Activated CD8-positive, alpha-beta memory T cell treated with anti-CD3 and anti-CD28 coated beads, Interleukin-2, amount 10 ng/mL, durations not matched to agents 7 days and 5 days (primary cell): ENCODE measurements around the gene MRPL12. TPM values are rescaled to one million over a fixed set of nuclear protein-coding genes. Genes with fewer than 3 reads are reported as not detected.
A peak's percentile ranks its signal among the peaks of the same experiment; 100 is the strongest.
"Not testable (repeated sequence)": the region's sequence is repeated elsewhere in the genome, so short reads cannot be mapped to it uniquely, and the experiment has no call there.

Source experiments
- ATAC-seq: fragments of 150-1000 bp; cut with Tn5 transposase; one replicate; pipeline ENCODE4 v1.10.0; 2021; ENCODE audit warnings: moderate library complexity
- CTCF ChIA-PET: fragments of 350-600 bp; sonication (Branson Sonifier 250); formaldehyde crosslinking; loops from one replicate; lab custom pipeline; 2021; ENCODE audit warnings: antibody characterized with exemption; lab: Charles Lee
- DNase-seq: peaks from one replicate; pipeline ENCODE4 v3.0.0-alpha.2; 2020
- H3K27ac Mint-ChIP-seq: one replicate; pipeline ENCODE4 v1.8.0; 2021; ENCODE audit warnings: mild to moderate bottlenecking, mixed read lengths
- H3K27me3 Mint-ChIP-seq: one replicate; pipeline ENCODE4 v1.8.0; 2021; ENCODE audit warnings: mixed read lengths
- H3K36me3 Mint-ChIP-seq: one replicate; pipeline ENCODE4 v1.8.0; 2021; ENCODE audit warnings: mild to moderate bottlenecking, mixed read lengths
- H3K4me1 Mint-ChIP-seq: one replicate; pipeline ENCODE4 v1.8.0; 2021; ENCODE audit warnings: mixed read lengths
- H3K4me3 Mint-ChIP-seq: one replicate; pipeline ENCODE4 v1.8.0; 2021; ENCODE audit warnings: mild to moderate bottlenecking, moderate library complexity, mixed read lengths
- H3K9me3 Mint-ChIP-seq: one replicate; pipeline ENCODE4 v1.8.0; 2022; ENCODE audit warnings: low read depth, mixed read lengths
- microRNA-seq: library from miRNA; unstranded; fragments of <30 nt; microRNA quantifications from one replicate; pipeline ENCODE4 v1.2.0, GENCODE V29; 2022
- total RNA-seq, 2 experiments: library from RNA; stranded (reverse); gene quantifications; one replicate each; pipeline ENCODE4 v1.2.3, GENCODE V29; 2021

Gene MRPL12
- total RNA-seq, 2 experiments from 2014 or later = 102 to 126 TPM

DNA sequence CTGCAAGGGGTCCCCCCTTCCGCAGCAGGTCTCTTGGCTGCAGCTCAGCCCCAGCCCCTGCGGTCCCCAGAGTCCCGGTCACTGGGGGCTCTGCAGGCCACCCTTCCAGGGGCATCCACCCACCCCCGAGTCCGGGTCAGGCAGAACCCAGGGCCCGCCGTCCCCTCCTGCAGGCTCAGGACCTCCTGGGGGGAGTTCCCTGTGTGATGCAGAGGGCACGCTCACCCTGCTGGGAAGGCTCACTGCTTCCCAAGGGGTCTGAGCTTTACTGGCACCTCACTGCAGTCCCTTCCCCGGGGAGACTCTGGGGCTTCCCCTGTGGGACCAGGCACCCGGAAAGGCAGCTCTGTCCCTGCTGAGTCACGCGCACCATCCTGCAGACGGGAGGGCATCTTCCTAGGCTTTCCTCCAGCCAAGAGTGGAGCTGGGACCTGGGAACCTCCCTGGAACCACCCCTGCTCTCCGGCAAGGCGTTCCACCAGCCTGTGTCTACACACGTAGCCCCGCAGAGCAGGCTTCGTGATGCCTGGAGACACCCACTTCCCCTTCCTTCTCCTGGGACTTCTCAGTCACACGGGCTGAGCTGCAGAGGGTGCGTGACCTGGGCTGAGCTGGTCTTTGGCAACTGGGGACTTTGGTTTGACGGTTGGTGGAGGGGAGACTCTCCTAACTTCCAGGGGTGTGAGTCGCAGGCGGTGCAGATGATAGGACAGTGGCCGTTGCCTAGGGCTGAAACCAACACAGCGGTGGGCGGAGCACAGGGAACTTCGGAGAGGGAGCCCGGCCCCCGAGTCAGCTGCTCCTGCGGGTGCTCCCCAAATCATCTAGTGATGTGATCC is 32.3 kb downstream of the MRPL12 start:
- Mint-ChIP-seq H3K27ac (no peak overlapping the region), H3K36me3 (no peaks in the 10 kb centered on the region), H3K9me3 (no peaks in the 10 kb centered on the region), H3K27me3 (peaks cover 26% of the 10 kb centered on the region), H3K4me3 (peak overlapping the region; percentile 54), H3K4me1 (peaks cover 7% of the 10 kb centered on the region)
- ATAC-seq (peak; percentile 38), DNase-seq (no peak)
- CTCF ChIA-PET = interaction anchor here (1.0 to 2.0 kb wide), 5 partner anchors 14 to 96 kb away, joined by 3 to 9 read pairs (median 4); partner anchors contain the start of gene MRPL12

DNA sequence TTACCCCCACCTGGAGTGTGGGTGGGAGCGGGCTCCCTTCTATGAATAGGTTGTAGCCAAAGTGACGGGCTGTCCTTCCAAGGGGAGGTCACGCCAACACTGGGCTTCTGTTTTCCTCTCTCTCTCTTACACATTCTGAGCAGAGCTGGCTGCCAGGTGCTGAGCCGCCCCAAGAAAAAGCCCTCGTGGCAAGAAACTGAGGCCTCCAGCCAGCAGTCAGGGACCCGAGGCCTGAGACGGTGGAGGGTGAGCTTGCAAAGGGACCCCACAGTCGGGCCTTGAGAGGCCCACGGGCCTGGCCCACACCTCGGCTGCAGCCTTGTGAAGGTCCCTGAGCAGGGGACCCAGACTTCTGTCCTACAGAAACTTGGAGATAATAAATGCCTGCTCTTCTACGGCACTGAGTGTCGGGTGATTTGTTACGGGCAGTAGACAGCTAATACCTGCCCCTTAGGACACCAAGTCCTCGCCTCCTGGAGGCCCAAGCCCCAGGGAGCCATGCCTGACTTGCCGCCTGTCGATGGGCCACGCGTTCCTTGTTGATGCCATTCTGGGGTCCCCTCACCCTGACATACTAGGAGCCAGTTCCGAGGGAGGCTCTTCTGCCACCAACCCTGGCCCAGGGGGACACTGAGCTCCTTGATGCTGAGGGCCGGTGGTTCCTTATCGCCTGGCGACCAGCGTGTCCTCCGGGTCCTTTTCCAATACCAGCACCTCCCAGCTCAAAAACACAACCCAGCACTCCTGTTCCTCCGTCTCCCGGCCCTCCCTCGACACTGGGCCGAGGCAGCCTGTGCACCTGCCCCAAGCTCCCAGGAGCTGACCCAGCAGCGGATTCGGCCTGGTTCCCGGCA is 35.0 kb downstream of the MRPL12 start:
- Mint-ChIP-seq H3K27ac (no peak overlapping the region), H3K4me3 (no peak overlapping the region), H3K36me3 (no peaks in the 10 kb centered on the region), H3K27me3 (peaks cover 21% of the 10 kb centered on the region), H3K4me1 (peaks cover 7% of the 10 kb centered on the region), H3K9me3 (no peaks in the 10 kb centered on the region)
- ATAC-seq (no peak), DNase-seq (no peak)
- CTCF ChIA-PET = interaction anchor here (1.0 kb wide), 1 partner anchor 131 kb away, joined by 3 read pairs; no protein-coding TSS in a partner anchor

DNA sequence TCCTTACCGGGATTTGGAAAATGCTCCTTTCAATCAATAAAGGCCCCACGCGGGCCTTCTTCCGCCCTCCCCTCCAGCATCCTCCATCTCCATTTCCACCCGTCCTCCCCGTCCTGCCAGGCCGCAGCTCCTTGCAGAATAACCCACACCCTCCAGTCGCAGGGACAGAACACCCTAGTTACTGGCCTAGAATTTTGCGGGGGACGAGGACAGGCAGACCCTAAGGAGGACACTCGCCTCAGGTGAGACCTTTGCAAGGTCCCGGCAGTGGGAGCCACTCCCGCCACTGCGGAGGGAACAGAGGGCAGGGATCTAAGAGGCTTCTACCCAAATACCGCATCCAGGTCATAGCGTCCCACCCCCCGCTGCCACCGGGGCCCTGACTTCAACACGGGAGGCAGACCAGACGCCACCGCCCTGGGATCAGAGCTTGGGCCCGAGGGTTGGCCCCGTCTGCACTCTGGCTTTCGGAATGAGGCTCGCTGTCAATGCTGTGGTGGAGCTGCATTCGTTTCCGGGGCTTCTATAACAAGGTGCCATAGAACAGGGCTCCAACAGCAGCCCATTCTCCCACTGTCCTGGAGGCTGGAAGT is 35.7 kb downstream of the MRPL12 start:
- Mint-ChIP-seq H3K4me1 (peaks cover 7% of the 10 kb centered on the region), H3K27ac (no peak overlapping the region), H3K27me3 (peaks cover 21% of the 10 kb centered on the region), H3K4me3 (no peak overlapping the region), H3K36me3 (no peaks in the 10 kb centered on the region), H3K9me3 (no peaks in the 10 kb centered on the region)
- CTCF ChIA-PET = no interaction called here
- DNase-seq = no peak
- ATAC-seq = no peak

DNA sequence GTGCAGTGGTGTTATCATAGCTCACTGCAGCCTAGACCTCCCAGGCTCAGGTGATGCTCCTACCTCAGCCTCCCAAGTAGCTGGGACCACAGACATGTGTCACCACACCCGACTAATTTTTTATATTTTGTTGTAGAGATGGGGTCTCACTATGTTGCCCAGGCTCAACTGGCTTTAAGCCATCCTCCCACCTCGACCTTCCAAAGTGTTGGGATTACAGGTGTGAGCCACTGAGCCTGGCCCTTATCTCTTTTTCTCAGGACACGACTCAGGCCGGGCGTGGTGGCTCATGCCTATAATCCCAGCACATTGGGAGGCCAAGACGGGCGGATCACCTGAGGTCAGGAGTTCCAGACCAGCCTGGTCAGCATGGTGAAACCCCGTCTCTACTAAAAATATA is 36.4 kb downstream of the MRPL12 start:
- H3K36me3 Mint-ChIP-seq, H3K27ac Mint-ChIP-seq, H3K4me1 Mint-ChIP-seq, H3K9me3 Mint-ChIP-seq, CTCF ChIA-PET, ATAC-seq, DNase-seq, H3K4me3 Mint-ChIP-seq: not testable (repeated sequence)
- H3K27me3 Mint-ChIP-seq = peaks cover 21% of the 10 kb centered on the region

DNA sequence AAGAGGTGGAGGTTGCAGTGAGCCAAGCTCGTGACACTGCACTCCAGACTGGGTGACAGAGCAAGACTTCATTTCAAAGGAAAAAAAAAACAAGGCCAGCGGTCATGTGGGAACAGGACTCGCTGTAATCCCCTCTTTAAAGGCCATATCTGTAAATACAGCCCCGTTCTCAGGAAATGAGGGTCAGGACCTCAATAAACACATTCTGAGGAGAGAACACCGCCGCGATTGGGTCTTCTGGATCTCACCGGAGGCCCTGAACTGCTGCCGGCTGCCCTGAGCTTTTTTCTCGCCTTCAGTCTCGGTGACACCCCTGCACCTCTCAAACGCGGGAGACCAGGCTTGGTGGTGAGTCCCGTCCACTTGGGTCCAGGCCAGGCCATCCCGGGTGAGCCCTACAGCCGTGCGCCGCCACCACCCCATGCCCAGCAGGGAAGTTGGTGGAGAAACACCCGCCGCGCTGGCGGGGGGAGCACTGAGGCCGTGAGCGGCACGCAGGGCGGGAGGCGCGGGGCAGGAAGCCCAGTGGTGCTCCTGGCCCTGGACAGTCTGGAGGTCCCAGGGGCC is 37.3 kb downstream of the MRPL12 start:
- H3K27ac Mint-ChIP-seq = no peak overlapping the region
- H3K4me3 Mint-ChIP-seq = no peak overlapping the region
- no peak for DNase-seq
- peaks cover 21% of the 10 kb centered on the region for H3K27me3 Mint-ChIP-seq
- peaks cover 5% of the 10 kb centered on the region for H3K4me1 Mint-ChIP-seq
- CTCF ChIA-PET = no interaction called here
- peak; percentile 11 for ATAC-seq
- H3K36me3 Mint-ChIP-seq = no peaks in the 10 kb centered on the region
- no peaks in the 10 kb centered on the region for H3K9me3 Mint-ChIP-seq

DNA sequence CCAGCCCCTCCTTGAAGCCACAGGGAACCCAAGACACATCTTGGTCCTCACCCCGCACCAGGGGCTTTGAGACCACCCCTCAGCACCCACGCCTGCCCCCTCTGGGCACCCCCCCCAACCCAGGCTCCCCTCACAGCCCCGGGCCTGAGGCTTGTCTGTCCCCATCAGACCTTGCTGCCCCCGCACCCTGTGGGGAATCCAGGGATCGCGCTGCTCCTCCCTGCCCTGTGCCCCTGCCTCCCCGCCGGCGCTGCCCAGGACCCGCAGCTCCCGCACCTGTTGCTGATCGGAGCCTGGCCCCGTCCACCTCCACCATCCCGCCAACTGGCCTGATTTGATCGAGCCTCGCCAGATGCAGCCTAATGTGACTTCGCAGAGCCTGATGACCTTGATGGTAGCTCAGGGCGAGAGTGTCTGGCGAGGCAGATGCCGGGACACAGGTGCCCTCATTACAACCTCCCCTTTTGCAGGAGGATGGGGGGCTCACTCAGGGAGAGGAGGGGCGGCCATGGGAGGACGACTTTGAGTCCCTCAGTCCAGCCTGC is 38.0 kb downstream of the MRPL12 start:
- H3K27me3 Mint-ChIP-seq = peaks cover 14% of the 10 kb centered on the region
- no peak overlapping the region for H3K4me3 Mint-ChIP-seq
- no peaks in the 10 kb centered on the region for H3K36me3 Mint-ChIP-seq
- no peaks in the 10 kb centered on the region for H3K9me3 Mint-ChIP-seq
- no peaks in the 10 kb centered on the region for H3K4me1 Mint-ChIP-seq
- DNase-seq (no peak), ATAC-seq (no peak)
- CTCF ChIA-PET = no interaction called here
- no peak overlapping the region for H3K27ac Mint-ChIP-seq

DNA sequence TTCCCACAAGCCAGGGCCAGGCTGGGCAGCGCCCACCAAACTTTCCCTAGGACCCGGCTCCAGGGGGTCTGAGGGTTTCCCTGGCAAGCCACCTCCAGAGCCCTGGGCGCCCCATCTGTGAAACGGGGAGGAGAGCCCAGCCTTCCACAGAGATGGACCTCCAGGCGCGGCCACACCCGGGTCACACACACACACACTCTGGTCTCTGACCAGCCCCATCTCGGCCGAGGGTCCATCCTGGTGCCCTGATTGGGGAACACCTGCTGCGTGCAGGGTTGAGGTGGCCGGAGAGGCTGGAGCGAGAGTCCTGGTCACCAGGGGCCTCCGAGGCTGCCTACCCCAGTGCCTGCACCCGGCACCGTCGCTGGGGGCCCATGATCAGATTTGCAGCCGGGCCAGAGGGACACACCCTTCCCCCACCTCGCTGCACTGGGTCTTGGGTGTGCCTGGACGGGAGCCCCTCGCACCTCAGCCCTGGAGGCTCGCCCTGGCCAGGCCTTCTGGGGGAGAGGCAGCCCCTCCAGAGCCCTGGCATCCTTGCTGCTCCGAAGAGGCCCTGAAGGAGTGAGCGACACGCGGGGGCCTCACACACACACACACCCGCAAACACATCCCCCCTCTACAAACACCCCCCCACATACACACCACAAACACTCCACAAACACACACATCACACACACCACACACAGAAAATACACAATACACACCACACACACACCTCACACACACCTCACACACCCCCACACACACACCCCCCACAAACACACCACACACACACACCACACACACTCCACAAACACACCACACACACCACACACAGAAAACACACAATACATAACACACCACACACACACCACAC is 38.7 kb downstream of the MRPL12 start:
- no peaks in the 10 kb centered on the region for H3K36me3 Mint-ChIP-seq
- no peaks in the 10 kb centered on the region for H3K4me1 Mint-ChIP-seq
- CTCF ChIA-PET = no interaction called here
- no peaks in the 10 kb centered on the region for H3K9me3 Mint-ChIP-seq
- peaks cover 12% of the 10 kb centered on the region for H3K27me3 Mint-ChIP-seq
- H3K4me3 Mint-ChIP-seq = no peak overlapping the region
- no peak for DNase-seq
- ATAC-seq = peak; percentile 79
- H3K27ac Mint-ChIP-seq = peak overlapping the region; percentile 40

Small RNA genes within 50 kb of the gene (microRNA-seq; reads per million reads assigned to microRNA genes)
- gene MIR6786 = 1.7 reads per million

Other genes with a start within 250 kb of the MRPL12 start
- 1,000 to 10,000 TPM; 3,566 to 4,759 TPM for gene ACTG1, start 190.6 kb upstream of the MRPL12 start, total RNA-seq
- gene FSCN2, start 175.0 kb upstream of the MRPL12 start, total RNA-seq = under 1 TPM; 0.41 to 0.56 TPM
- gene FAAP100, start 151.0 kb upstream of the MRPL12 start, total RNA-seq = 10 to 100 TPM; 39.8 to 44.5 TPM
- gene NPLOC4, start 66.3 kb upstream of the MRPL12 start, total RNA-seq = 100 to 1,000 TPM; 124 to 130 TPM
- under 1 TPM; 0.23 to 0.26 TPM for gene TSPAN10, start 66.2 kb upstream of the MRPL12 start, total RNA-seq
- 10 to 100 TPM; 12.0 to 12.5 TPM for gene PDE6G, start 46.8 kb upstream of the MRPL12 start, total RNA-seq
- gene OXLD1, start 36.8 kb upstream of the MRPL12 start, total RNA-seq = 10 to 100 TPM; 57.9 to 68.5 TPM
- 10 to 100 TPM; 37.4 to 42.3 TPM for gene CCDC137, start 36.6 kb upstream of the MRPL12 start, total RNA-seq
- 10 to 100 TPM; 14.9 to 15.4 TPM for gene ARL16, start 19.6 kb upstream of the MRPL12 start, total RNA-seq
- gene HGS, start 19.4 kb upstream of the MRPL12 start, total RNA-seq = 100 to 1,000 TPM; 145 to 159 TPM
- 10 to 100 TPM; 32.8 to 40.1 TPM for gene SLC25A10, start 8.9 kb downstream of the MRPL12 start, total RNA-seq
- not detected for gene GCGR, start 100.8 kb downstream of the MRPL12 start, total RNA-seq
- gene MCRIP1, start 129.9 kb downstream of the MRPL12 start, total RNA-seq = 10 to 100 TPM; 49.9 to 50.1 TPM
- not detected for gene PPP1R27, start 131.7 kb downstream of the MRPL12 start, total RNA-seq
- gene P4HB, start 157.2 kb downstream of the MRPL12 start, total RNA-seq = 100 to 1,000 TPM; 333 to 416 TPM
- 100 to 1,000 TPM; 693 to 725 TPM for gene ARHGDIA, start 168.0 kb downstream of the MRPL12 start, total RNA-seq
- 100 to 1,000 TPM; 215 to 236 TPM for gene ALYREF, start 188.2 kb downstream of the MRPL12 start, total RNA-seq
- gene ANAPC11, start 188.4 kb downstream of the MRPL12 start, total RNA-seq = 100 to 1,000 TPM; 138 to 155 TPM
- gene NPB, start 198.9 kb downstream of the MRPL12 start, total RNA-seq = under 1 TPM in 1 of 2 experiments, not detected in 1; 0.23 TPM
- 10 to 100 TPM; 48.5 TPM for gene PCYT2, start 208.0 kb downstream of the MRPL12 start, total RNA-seq
- 10 to 100 TPM; 55.1 to 61.0 TPM for gene SIRT7, start 214.8 kb downstream of the MRPL12 start, total RNA-seq
- 10 to 100 TPM; 20.2 to 23.8 TPM for gene MAFG, start 224.4 kb downstream of the MRPL12 start, total RNA-seq
- 10 to 100 TPM; 27.7 to 61.7 TPM for gene PYCR1, start 233.9 kb downstream of the MRPL12 start, total RNA-seq
- not detected for gene MYADML2, start 243.9 kb downstream of the MRPL12 start, total RNA-seq